Suprapubic skin (tissue), 4 donors: Measurements from ENCODE around the gene MRPL58.

Experiments
- POLR2A ChIP-seq, 2 donors: fragments of 450-650 bp; IDR thresholded peaks; one replicate each; pipeline ENCODE4 v1.6.1; 2017; ENCODE audit warnings: antibody characterized with exemption in 2 of 2, mild to moderate bottlenecking in 2 of 2, moderate library complexity in 2 of 2
- POLR2AphosphoS5 ChIP-seq, 3 donors: sonication (generic); formaldehyde crosslinking; IDR thresholded peaks; one replicate each; pipeline ENCODE4 v1.6.1; 2017; ENCODE audit warnings: antibody characterized with exemption in 3 of 3
- TF ChIP-seq, protein P1 (sequence below), 2 donors: fragments of 200-600 bp in 1 of 2; fragments of 450-650 bp in 1 of 2; sonication (generic) in 1 of 2; IDR thresholded peaks; one replicate each; pipeline ENCODE4 v1.5.1; 2016 to 2019; ENCODE audit warnings: antibody characterized with exemption in 2 of 2, mild to moderate bottlenecking in 1 of 2, moderate library complexity in 1 of 2

DNA sequence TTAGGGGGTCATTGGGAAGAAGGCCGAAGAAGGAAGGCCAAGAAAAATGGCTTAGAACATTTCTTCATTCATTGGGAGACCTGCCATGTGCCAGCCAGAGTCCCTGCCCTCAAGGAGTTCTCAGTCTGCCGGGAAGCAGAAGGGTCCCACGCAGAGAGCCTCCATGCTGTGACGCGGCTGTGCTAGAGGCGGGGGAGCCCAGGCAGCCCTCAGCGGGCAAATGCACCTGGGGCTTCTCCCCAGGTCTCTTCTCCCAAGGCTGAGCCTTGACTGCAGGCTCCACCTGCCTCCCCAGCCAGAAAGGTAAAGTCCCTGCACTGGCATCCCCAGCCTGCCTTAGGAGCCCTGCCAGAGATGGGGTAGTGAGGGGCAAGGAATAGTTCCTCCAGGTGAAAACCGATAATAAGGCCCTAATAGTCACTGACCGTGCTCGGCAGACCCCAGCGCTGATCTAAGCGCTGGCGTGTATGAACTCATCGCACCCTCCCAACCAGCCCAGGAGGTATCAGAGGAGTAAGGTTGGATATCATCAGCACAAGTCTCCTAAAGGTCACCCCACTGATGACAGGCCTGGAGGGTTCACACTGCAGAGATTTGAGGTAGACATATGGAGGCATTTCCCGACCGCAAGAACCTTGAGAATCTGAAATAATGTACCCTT is 31.0 kb upstream of the MRPL58 start:
- no peak for TF ChIP-seq POLR2A (IDR thresholded peaks at IDR 0.05)
- TF ChIP-seq, protein P1, sequence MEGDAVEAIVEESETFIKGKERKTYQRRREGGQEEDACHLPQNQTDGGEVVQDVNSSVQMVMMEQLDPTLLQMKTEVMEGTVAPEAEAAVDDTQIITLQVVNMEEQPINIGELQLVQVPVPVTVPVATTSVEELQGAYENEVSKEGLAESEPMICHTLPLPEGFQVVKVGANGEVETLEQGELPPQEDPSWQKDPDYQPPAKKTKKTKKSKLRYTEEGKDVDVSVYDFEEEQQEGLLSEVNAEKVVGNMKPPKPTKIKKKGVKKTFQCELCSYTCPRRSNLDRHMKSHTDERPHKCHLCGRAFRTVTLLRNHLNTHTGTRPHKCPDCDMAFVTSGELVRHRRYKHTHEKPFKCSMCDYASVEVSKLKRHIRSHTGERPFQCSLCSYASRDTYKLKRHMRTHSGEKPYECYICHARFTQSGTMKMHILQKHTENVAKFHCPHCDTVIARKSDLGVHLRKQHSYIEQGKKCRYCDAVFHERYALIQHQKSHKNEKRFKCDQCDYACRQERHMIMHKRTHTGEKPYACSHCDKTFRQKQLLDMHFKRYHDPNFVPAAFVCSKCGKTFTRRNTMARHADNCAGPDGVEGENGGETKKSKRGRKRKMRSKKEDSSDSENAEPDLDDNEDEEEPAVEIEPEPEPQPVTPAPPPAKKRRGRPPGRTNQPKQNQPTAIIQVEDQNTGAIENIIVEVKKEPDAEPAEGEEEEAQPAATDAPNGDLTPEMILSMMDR (IDR thresholded peaks at IDR 0.05): no peak
- TF ChIP-seq POLR2AphosphoS5 (IDR thresholded peaks at IDR 0.05): no peak
